DLD1 (cell line): ENCODE measurements around the gene VAC14.

ENCODE experiments used
- in situ Hi-C: cut with HindIII; loops from 2 replicates; pipeline ENCODE4 v1.10.0; 2017; ENCODE audit warnings: low sequenced_read_pairs

VAC14 gene

GRCh38 chr16:70685061-70685937, 115.7 kb downstream of the VAC14 start:
- in situ Hi-C loops, result no loop called here

- in situ Hi-C loops, result no loop called here
Observed at GRCh38 chr16:70684146-70685060, 116.6 kb downstream of the VAC14 start.

- in situ Hi-C loops, result no loop called here
Observed at GRCh38 chr16:70683146-70683944, 117.6 kb downstream of the VAC14 start.

- in situ Hi-C loops, result no loop called here
Observed at GRCh38 chr16:70682239-70683145, 118.5 kb downstream of the VAC14 start.

GRCh38 chr16:70681382-70682238, 119.3 kb downstream of the VAC14 start:
- in situ Hi-C loops, result no loop called here

- in situ Hi-C loops, result no loop called here
Observed at GRCh38 chr16:70680495-70681381, 120.2 kb downstream of the VAC14 start.

GRCh38 chr16:70679671-70680494, 121.1 kb downstream of the VAC14 start:
- in situ Hi-C loops, result no loop called here

- in situ Hi-C loops, result no loop called here
Observed at GRCh38 chr16:70678898-70679670, 121.9 kb downstream of the VAC14 start.

- in situ Hi-C loops, result no loop called here
Observed at GRCh38 chr16:70678121-70678897, 122.6 kb downstream of the VAC14 start.

- in situ Hi-C loops, result no loop called here
Observed at GRCh38 chr16:70677499-70678120, 123.3 kb downstream of the VAC14 start.

- in situ Hi-C loops, result no loop called here
Observed at GRCh38 chr16:70676675-70677498, 124.1 kb downstream of the VAC14 start.

GRCh38 chr16:70675851-70676513, 125.0 kb downstream of the VAC14 start:
- in situ Hi-C loops, result no loop called here

- in situ Hi-C loops, result no loop called here
Observed at GRCh38 chr16:70674221-70675014, 126.5 kb downstream of the VAC14 start.
